ENCODE results near the gene CTSS. TPM values are rescaled to one million over a fixed set of nuclear protein-coding genes. Genes with fewer than 3 reads are reported as not detected.

The CTSS gene
- total and polyA plus RNA-seq, 2 donors (not counting 1 experiment from before 2014, with no cell fraction given) = 2.6 to 2.8 TPM

GRCh38 chr1:150793221-150793620, 27.6 kb upstream of the CTSS start:
- Histone ChIP-seq H3K27me3 (ENCODE audit: control insufficient read depth, insufficient read depth, low read length) (no peaks in the 10 kb centered on the region), H3K79me2 (ENCODE audit: control insufficient read depth, insufficient read depth, low read length) (no peaks in the 10 kb centered on the region), H3K36me3 (ENCODE audit: control insufficient read depth, insufficient read depth, low read length) (peaks cover 4% of the 10 kb centered on the region), H3K4me3 (replicated peaks in 1 of 4; ENCODE audit: control extremely low read depth in 1 of 4, insufficient read depth in 1 of 4, low read depth in 3 of 4, low read length in 4 of 4) (no peak overlapping the region), H3K9me3 (ENCODE audit: control insufficient read depth, insufficient read depth, low read depth, low read length) (no peaks in the 10 kb centered on the region), H3K4me1 (ENCODE audit: control insufficient read depth, extremely low read depth, insufficient read depth, low read length) (no peaks in the 10 kb centered on the region), H3K4me2 (ENCODE audit: extremely low read depth, insufficient read depth, low read length) (no peak overlapping the region), H4K20me1 (ENCODE audit: control insufficient read depth, extremely low read depth, insufficient read depth, low read length) (no peaks in the 10 kb centered on the region), H2AFZ (ENCODE audit: low read length) (no peak overlapping the region), H3K9ac (ENCODE audit: insufficient read depth, low read length) (no peak overlapping the region), H3K27ac (ENCODE audit: insufficient read depth, low read length) (no peak overlapping the region)
- TF ChIP-seq CTCF (conservative IDR thresholded peaks at IDR 0.05 in 1 of 2, IDR thresholded peaks at IDR 0.05 in 1 of 2; ENCODE audit: low read depth in 1 of 2, low read length in 2 of 2) (no peak), EZH2 (IDR thresholded peaks at IDR 0.05; ENCODE audit: low read length, missing control alignments) (no peak)
- DNase-seq (ENCODE audit: low read depth in 2 of 2) = no peak

GRCh38 chr1:150791585-150791984, 26.0 kb upstream of the CTSS start:
- Histone ChIP-seq H3K9me3 (ENCODE audit: control insufficient read depth, insufficient read depth, low read depth, low read length) (no peaks in the 10 kb centered on the region), H3K4me3 (replicated peaks in 1 of 4; ENCODE audit: control extremely low read depth in 1 of 4, insufficient read depth in 1 of 4, low read depth in 3 of 4, low read length in 4 of 4) (no peak overlapping the region), H2AFZ (ENCODE audit: low read length) (no peak overlapping the region), H3K36me3 (ENCODE audit: control insufficient read depth, insufficient read depth, low read length) (peaks cover 3% of the 10 kb centered on the region), H3K9ac (ENCODE audit: insufficient read depth, low read length) (no peak overlapping the region), H3K4me2 (ENCODE audit: extremely low read depth, insufficient read depth, low read length) (no peak overlapping the region), H3K27me3 (ENCODE audit: control insufficient read depth, insufficient read depth, low read length) (no peaks in the 10 kb centered on the region), H3K27ac (ENCODE audit: insufficient read depth, low read length) (no peak overlapping the region), H3K4me1 (ENCODE audit: control insufficient read depth, extremely low read depth, insufficient read depth, low read length) (no peaks in the 10 kb centered on the region), H3K79me2 (ENCODE audit: control insufficient read depth, insufficient read depth, low read length) (no peaks in the 10 kb centered on the region), H4K20me1 (ENCODE audit: control insufficient read depth, extremely low read depth, insufficient read depth, low read length) (no peaks in the 10 kb centered on the region)
- DNase-seq (ENCODE audit: low read depth in 2 of 2) = no peak
- TF ChIP-seq EZH2 (IDR thresholded peaks at IDR 0.05; ENCODE audit: low read length, missing control alignments) = no peak
- no peak for TF ChIP-seq CTCF (conservative IDR thresholded peaks at IDR 0.05 in 1 of 2, IDR thresholded peaks at IDR 0.05 in 1 of 2; ENCODE audit: low read depth in 1 of 2, low read length in 2 of 2)

GRCh38 chr1:150789396-150789795, 23.8 kb upstream of the CTSS start:
- Histone ChIP-seq H3K27ac (ENCODE audit: insufficient read depth, low read length) (no peak overlapping the region), H3K9ac (ENCODE audit: insufficient read depth, low read length) (no peak overlapping the region), H3K4me2 (ENCODE audit: extremely low read depth, insufficient read depth, low read length) (no peak overlapping the region), H3K27me3 (ENCODE audit: control insufficient read depth, insufficient read depth, low read length) (no peaks in the 10 kb centered on the region), H4K20me1 (ENCODE audit: control insufficient read depth, extremely low read depth, insufficient read depth, low read length) (no peaks in the 10 kb centered on the region), H2AFZ (ENCODE audit: low read length) (no peak overlapping the region), H3K4me1 (ENCODE audit: control insufficient read depth, extremely low read depth, insufficient read depth, low read length) (no peaks in the 10 kb centered on the region), H3K79me2 (ENCODE audit: control insufficient read depth, insufficient read depth, low read length) (no peaks in the 10 kb centered on the region), H3K9me3 (ENCODE audit: control insufficient read depth, insufficient read depth, low read depth, low read length) (no peaks in the 10 kb centered on the region), H3K36me3 (ENCODE audit: control insufficient read depth, insufficient read depth, low read length) (no peaks in the 10 kb centered on the region), H3K4me3 (replicated peaks in 1 of 4; ENCODE audit: control extremely low read depth in 1 of 4, insufficient read depth in 1 of 4, low read depth in 3 of 4, low read length in 4 of 4) (no peak overlapping the region)
- DNase-seq (ENCODE audit: low read depth in 2 of 2) = no peak
- TF ChIP-seq CTCF (conservative IDR thresholded peaks at IDR 0.05 in 1 of 2, IDR thresholded peaks at IDR 0.05 in 1 of 2; ENCODE audit: low read depth in 1 of 2, low read length in 2 of 2) = no peak
- TF ChIP-seq EZH2 (IDR thresholded peaks at IDR 0.05; ENCODE audit: low read length, missing control alignments) = no peak

Measured in fibroblast of lung (primary cell).